Ishikawa (cell line): Measurements from ENCODE around the gene NT5DC4.

ENCODE experiments used
- CEBPB ChIP-seq: IDR thresholded peaks from 2 replicates; pipeline ENCODE4 v1.6.1; 2012
- CREB1 ChIP-seq: IDR thresholded peaks from 2 replicates; pipeline ENCODE4 v1.6.1; 2012; ENCODE audit warnings: low read depth
- EGR1 ChIP-seq: IDR thresholded peaks from 2 replicates; pipeline ENCODE4 v1.6.1; 2012
- EP300 ChIP-seq: IDR thresholded peaks from 2 replicates; pipeline ENCODE4 v1.6.1; 2012; ENCODE audit warnings: borderline replicate concordance
- FOXM1 ChIP-seq: IDR thresholded peaks from 2 replicates; pipeline ENCODE4 v1.6.1; 2012; ENCODE audit warnings: low read depth, borderline replicate concordance
- NFIC ChIP-seq: IDR thresholded peaks from 2 replicates; pipeline ENCODE4 v1.6.1; 2012
- RAD21 ChIP-seq: IDR thresholded peaks from 2 replicates; pipeline ENCODE4 v1.6.1; 2012; ENCODE audit warnings: low read depth
- TAF1 ChIP-seq: IDR thresholded peaks from 2 replicates; pipeline ENCODE4 v1.6.1; 2012; ENCODE audit warnings: low read depth, mild to moderate bottlenecking
- TCF12 ChIP-seq: IDR thresholded peaks from 2 replicates; pipeline ENCODE4 v1.6.1; 2012; ENCODE audit warnings: low read depth
- TEAD4 ChIP-seq: IDR thresholded peaks from 2 replicates; pipeline ENCODE4 v1.6.1; 2012
- YY1 ChIP-seq: IDR thresholded peaks from 2 replicates; pipeline ENCODE4 v1.6.1; 2012; ENCODE audit warnings: low read depth
- ZBTB7A ChIP-seq: IDR thresholded peaks from 2 replicates; pipeline ENCODE4 v1.6.1; 2012; ENCODE audit warnings: low read depth
- TF ChIP-seq, protein P1 (sequence below): IDR thresholded peaks from 2 replicates; pipeline ENCODE4 v1.6.1; 2012
- TF ChIP-seq, protein P2 (sequence below): IDR thresholded peaks from 2 replicates; pipeline ENCODE4 v1.6.1; 2012; ENCODE audit warnings: low read depth, mild to moderate bottlenecking
- TF ChIP-seq, protein P3 (sequence below): IDR thresholded peaks from 2 replicates; pipeline ENCODE4 v1.6.1; 2012

NT5DC4 gene

DNA sequence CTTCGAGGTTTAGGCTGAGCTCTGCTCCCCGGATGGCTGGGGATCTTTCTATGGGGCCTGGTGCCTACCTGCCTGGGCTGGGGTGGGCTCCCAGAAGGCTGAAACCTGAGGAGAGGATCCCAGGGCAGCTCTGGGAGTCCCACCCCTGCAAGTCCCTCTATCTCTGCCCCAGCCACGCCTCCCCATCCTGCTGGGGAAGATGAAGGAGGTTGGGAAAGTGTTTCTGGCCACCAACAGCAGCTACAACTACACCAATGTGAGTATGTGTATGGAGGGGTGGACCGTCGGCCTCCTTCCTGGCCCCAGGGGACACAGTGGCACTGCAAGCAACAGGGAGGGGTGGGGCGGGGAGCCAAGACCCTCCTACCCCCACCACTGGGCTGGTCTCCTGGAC is 2.7 kb downstream of the NT5DC4 start:
- TF ChIP-seq, protein P1, sequence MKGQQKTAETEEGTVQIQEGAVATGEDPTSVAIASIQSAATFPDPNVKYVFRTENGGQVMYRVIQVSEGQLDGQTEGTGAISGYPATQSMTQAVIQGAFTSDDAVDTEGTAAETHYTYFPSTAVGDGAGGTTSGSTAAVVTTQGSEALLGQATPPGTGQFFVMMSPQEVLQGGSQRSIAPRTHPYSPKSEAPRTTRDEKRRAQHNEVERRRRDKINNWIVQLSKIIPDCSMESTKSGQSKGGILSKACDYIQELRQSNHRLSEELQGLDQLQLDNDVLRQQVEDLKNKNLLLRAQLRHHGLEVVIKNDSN = no peak

DNA sequence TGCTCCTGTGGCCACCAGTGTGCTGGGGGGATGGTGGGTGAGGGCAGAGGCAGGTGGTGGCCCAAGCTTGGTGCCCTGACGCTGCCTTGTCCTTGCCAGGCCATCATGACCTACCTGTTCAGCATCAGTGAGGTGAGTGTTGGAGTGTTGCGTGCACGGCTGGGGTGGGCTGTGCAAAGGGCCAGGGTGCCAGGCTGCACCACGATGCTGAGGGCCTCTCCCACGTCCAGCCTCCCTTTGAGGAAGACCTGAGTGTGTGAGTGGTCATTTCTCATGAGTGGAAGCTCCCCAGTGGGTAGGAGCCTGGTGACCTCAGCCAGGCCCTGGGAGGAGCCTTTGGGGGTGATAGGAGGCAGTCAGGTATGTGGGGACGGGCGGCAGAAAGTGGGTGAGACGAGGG is 3.2 kb downstream of the NT5DC4 start:
- TF ChIP-seq NFIC (no peak), EGR1 (no peak), ZBTB7A (no peak), TCF12 (no peak), TAF1 (no peak), RAD21 (no peak), CEBPB (no peak), FOXM1 (no peak), TEAD4 (no peak), EP300 (no peak), CREB1 (no peak), YY1 (no peak)
- TF ChIP-seq, protein P1 = no peak
- TF ChIP-seq, protein P2, sequence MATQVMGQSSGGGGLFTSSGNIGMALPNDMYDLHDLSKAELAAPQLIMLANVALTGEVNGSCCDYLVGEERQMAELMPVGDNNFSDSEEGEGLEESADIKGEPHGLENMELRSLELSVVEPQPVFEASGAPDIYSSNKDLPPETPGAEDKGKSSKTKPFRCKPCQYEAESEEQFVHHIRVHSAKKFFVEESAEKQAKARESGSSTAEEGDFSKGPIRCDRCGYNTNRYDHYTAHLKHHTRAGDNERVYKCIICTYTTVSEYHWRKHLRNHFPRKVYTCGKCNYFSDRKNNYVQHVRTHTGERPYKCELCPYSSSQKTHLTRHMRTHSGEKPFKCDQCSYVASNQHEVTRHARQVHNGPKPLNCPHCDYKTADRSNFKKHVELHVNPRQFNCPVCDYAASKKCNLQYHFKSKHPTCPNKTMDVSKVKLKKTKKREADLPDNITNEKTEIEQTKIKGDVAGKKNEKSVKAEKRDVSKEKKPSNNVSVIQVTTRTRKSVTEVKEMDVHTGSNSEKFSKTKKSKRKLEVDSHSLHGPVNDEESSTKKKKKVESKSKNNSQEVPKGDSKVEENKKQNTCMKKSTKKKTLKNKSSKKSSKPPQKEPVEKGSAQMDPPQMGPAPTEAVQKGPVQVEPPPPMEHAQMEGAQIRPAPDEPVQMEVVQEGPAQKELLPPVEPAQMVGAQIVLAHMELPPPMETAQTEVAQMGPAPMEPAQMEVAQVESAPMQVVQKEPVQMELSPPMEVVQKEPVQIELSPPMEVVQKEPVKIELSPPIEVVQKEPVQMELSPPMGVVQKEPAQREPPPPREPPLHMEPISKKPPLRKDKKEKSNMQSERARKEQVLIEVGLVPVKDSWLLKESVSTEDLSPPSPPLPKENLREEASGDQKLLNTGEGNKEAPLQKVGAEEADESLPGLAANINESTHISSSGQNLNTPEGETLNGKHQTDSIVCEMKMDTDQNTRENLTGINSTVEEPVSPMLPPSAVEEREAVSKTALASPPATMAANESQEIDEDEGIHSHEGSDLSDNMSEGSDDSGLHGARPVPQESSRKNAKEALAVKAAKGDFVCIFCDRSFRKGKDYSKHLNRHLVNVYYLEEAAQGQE = no peak
- TF ChIP-seq, protein P3, sequence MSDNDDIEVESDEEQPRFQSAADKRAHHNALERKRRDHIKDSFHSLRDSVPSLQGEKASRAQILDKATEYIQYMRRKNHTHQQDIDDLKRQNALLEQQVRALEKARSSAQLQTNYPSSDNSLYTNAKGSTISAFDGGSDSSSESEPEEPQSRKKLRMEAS = no peak

DNA sequence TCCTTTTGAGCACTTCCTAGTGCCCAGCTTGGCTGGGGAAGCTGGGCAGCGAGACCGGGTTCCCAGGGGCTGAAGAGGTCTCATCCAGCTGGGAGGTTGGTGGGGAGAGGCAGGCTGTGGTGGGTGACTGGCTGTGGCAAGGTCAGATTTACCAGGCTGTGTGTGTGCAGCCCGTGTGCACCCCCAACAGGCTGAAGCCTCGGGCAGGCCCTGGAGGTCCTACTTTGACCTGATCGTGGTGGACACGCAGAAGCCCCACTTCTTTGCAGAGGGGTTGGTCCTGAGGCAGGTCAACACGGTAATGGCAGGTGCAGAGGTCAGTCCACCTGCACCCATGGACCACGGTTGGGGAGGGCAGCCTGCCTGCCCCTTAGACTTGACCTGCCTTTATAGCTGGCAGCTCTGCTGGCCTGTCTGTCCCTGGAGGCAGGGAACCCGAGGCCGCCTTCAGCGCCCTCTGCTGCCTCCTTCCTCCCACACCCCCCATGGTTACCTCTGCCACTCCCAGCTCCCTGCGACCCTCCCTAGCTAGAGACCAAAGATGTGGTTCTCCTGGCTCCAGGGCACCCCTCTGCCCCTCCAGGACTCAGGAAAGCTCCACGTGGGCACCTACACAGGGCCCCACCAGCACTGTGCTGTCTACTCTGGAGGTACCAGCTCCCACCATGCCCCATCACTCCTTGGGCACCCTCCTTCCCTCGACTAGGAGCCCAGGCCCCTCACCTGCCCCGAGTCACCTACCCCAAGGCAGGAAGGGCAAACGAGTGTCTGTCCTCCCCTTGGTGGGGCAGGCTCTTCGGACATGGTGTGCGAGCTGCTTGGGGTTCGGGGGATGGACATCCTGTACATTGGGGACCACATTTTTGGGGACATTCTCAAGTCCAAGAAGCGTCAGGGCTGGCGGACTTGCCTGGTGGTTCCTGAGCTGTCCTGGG is 4.0 kb downstream of the NT5DC4 start:
- peak; percentile 11; the same call in 1 of the 2 replicates for TF ChIP-seq RAD21
- TF ChIP-seq, protein P1 = no peak
- no peak for TF ChIP-seq TEAD4

DNA sequence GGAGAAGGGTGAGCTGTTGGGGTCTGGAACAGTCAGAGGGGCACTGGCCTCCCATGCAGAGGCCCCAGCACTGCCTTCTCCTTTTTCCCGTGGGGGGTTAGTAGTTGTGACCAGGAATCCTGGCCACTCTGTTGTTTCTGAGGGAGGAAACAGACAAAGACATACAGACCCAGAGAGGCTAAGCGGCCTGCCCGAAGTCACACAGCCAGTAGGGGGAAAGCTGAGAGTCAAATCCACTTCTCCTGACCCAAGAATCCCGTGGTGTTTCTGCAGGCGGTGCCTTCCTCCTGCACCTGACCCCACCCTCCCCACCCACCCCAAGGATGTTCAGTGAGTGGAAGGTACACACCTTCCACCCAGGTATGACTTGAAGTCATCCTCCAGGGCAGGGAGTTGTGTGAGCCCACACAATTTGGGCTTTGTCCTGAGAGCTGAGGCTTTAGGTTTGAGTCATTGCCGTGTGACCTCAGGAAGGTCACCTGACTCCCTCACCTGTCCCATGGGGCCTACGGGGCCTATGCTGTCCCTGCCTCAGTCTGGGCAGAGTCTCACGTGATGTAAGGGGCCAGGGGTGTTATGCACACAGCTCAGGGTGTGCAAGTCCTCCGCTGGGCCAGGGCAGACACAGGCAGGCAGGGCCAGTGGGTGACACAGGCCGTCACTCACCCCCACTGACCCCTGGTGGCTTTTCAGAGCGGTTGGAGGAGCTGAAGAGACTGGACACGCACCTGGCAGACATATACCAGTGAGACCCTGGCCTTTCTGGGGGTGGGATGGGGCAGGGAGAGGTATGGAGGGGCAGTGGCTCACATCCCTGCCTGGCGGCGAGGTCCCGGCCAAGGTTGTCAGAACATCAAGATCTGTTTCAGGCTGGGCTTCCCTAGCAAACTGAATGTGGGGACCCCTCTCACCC is 5.0 kb downstream of the NT5DC4 start:
- no peak for TF ChIP-seq TEAD4
- TF ChIP-seq, protein P1 = peak; percentile 82

DNA sequence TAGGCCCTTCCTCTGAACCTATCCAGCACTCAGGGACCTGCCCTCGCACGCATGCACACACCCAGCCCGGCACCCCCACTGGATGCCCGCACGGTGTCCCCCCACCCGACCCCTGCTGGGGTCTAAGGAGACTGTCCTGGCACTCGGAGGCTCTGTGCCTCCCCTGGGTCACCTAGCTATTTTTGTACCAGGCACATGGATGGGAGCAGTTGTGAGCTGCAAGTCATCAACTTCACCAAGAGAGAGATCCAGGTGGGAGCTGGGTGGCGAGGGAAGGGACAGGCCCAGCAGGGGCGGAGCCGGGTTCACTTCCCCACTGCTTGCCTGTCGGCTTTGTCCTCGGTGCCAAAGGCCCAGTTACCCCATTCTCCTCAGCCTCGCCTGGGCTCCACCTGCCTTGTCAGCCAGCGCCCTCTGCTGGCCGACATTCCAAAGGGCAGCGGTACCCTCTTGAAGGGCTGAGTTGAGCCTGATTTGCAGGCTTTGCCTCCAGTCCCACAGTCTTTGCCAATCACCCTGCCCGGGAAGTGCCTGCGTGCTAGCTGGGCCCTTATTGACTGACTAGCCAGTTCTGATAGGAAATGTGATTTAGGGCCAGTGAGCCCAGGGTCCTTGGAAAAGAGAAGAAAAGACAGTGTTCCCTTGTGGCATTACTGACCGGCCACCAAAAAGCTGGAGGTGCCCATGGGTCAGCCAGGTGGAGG is 5.8 kb downstream of the NT5DC4 start:
- no peak for TF ChIP-seq TAF1
- peak; percentile 18; the same call in 1 of the 2 replicates for TF ChIP-seq NFIC
- no peak for TF ChIP-seq CEBPB
- TF ChIP-seq YY1 = no peak
- no peak for TF ChIP-seq EP300
- TF ChIP-seq, protein P1 = no peak
- TF ChIP-seq TCF12 = no peak; the same call in 1 of the 2 replicates
- TF ChIP-seq TEAD4 = peak; percentile 78
- TF ChIP-seq RAD21 = peak; percentile 99
- TF ChIP-seq FOXM1 = no peak
- TF ChIP-seq ZBTB7A = no peak
- TF ChIP-seq, protein P2 = no peak
- TF ChIP-seq CREB1 = no peak
- no peak for TF ChIP-seq EGR1
- TF ChIP-seq, protein P3 = peak; percentile 41; the same call in 1 of the 2 replicates
